GM23338 (cell line): Measurements from ENCODE around the gene AP1M1. TPM values are rescaled to one million over a fixed set of nuclear protein-coding genes. Genes with fewer than 3 reads are reported as not detected.
A peak's percentile ranks its signal among the peaks of the same experiment; 100 is the strongest.

ENCODE experiments used
- ATAC-seq: fragments of 200-7000 bp; cut with Tn5 transposase; 3 replicates; pipeline ENCODE4 v1.9.1; 2020
- DNase-seq: peaks from one replicate; pipeline ENCODE4 v3.0.0-alpha.2; 2015; ENCODE audit warnings: low spot score
- H2AFZ ChIP-seq: fragments of 200-600 bp; sonication (generic); 2 replicates; pipeline ENCODE4 v1.8.0; 2016; ENCODE audit warnings: antibody characterized with exemption, mild to moderate bottlenecking, moderate library complexity
- H3F3A ChIP-seq: fragments of 200-600 bp; sonication (generic); replicated peaks from 2 replicates; pipeline ENCODE4 v1.8.0; 2017; ENCODE audit warnings: antibody characterized with exemption, mixed run types, low read depth
- H3K27ac ChIP-seq: fragments of 200-600 bp; sonication (generic); 2 replicates; pipeline ENCODE4 v1.6.1; 2016; ENCODE audit warnings: low read depth
- H3K27me3 ChIP-seq: fragments of 200-600 bp; sonication (generic); 2 replicates; pipeline ENCODE4 v1.8.0; 2016; ENCODE audit warnings: mild to moderate bottlenecking, mixed run types, moderate library complexity; ENCODE audit not compliant: insufficient read depth
- H3K36me3 ChIP-seq: fragments of 200-600 bp; sonication (generic); 2 replicates; pipeline ENCODE4 v1.8.0; 2016; ENCODE audit warnings: mild to moderate bottlenecking; ENCODE audit not compliant: insufficient read depth
- H3K4me1 ChIP-seq: fragments of 200-600 bp; sonication (generic); 2 replicates; pipeline ENCODE4 v1.8.0; 2016; ENCODE audit warnings: mild to moderate bottlenecking, moderate library complexity; ENCODE audit not compliant: insufficient read depth
- H3K4me2 ChIP-seq: fragments of 200-600 bp; sonication (generic); 2 replicates; pipeline ENCODE4 v1.7.1; 2017; ENCODE audit warnings: mixed run types
- H3K4me3 ChIP-seq: fragments of 200-600 bp; sonication (generic); 2 replicates; pipeline ENCODE4 v1.6.1; 2016; ENCODE audit warnings: mixed run types
- H3K79me2 ChIP-seq: fragments of 200-600 bp; sonication (generic); replicated peaks from 2 replicates; pipeline ENCODE4 v1.8.0; 2017; ENCODE audit warnings: mild to moderate bottlenecking; ENCODE audit not compliant: insufficient read depth
- H3K9me2 ChIP-seq: fragments of 200-600 bp; sonication (generic); 2 replicates; pipeline ENCODE4 v1.8.0; 2017; ENCODE audit not compliant: insufficient read depth
- H4K20me1 ChIP-seq: fragments of 200-600 bp; sonication (generic); replicated peaks from 2 replicates; pipeline ENCODE4 v1.8.0; 2017; ENCODE audit warnings: mild to moderate bottlenecking; ENCODE audit not compliant: insufficient read depth
- H3K27ac Mint-ChIP-seq: 2 replicates; pipeline ENCODE4 v1.8.0; 2020; ENCODE audit warnings: inconsistent platforms, mild to moderate bottlenecking, moderate library complexity, mixed read lengths
- H3K27me3 Mint-ChIP-seq: 3 replicates; pipeline ENCODE4 v1.8.0; 2022; ENCODE audit warnings: low read depth, mild to moderate bottlenecking, moderate library complexity, mixed read lengths, inconsistent platforms; ENCODE audit not compliant: insufficient read depth, poor library complexity
- H3K36me3 Mint-ChIP-seq: 3 replicates; pipeline ENCODE4 v1.8.0; 2021; ENCODE audit warnings: low read depth, mild to moderate bottlenecking, inconsistent platforms, moderate library complexity, mixed read lengths
- H3K4me1 Mint-ChIP-seq: 3 replicates; pipeline ENCODE4 v1.8.0; 2020; ENCODE audit warnings: mild to moderate bottlenecking, inconsistent platforms, mixed read lengths
- H3K4me3 Mint-ChIP-seq: 3 replicates; pipeline ENCODE4 v1.8.0; 2021; ENCODE audit warnings: moderate library complexity, mild to moderate bottlenecking, inconsistent platforms, mixed read lengths
- H3K9me3 Mint-ChIP-seq: 3 replicates; pipeline ENCODE4 v1.8.0; 2020; ENCODE audit warnings: moderate library complexity, mild to moderate bottlenecking, inconsistent platforms, mixed read lengths
- CREB1 ChIP-seq: fragments of 250-450 bp; sonication (Bioruptor Pico); IDR thresholded peaks from 2 replicates; pipeline ENCODE4 v1.5.0; 2020; ENCODE audit warnings: low read depth, mild to moderate bottlenecking, moderate library complexity
- EZH2 ChIP-seq: fragments of 200-600 bp; sonication (generic); IDR thresholded peaks from one replicate; pipeline ENCODE4 v1.8.0; 2017; ENCODE audit warnings: antibody characterized with exemption, mild to moderate bottlenecking, low read depth; ENCODE audit not compliant: unreplicated experiment
- EZH2phosphoT487 ChIP-seq: fragments of 200-600 bp; sonication (generic); IDR thresholded peaks from one replicate; pipeline ENCODE4 v1.8.1; 2018; ENCODE audit warnings: antibody characterized with exemption; ENCODE audit not compliant: unreplicated experiment
- JUNB ChIP-seq: IDR thresholded peaks from one replicate; pipeline ENCODE4 v1.6.1; 2016; ENCODE audit warnings: antibody characterized with exemption; ENCODE audit not compliant: unreplicated experiment
- NANOG ChIP-seq: IDR thresholded peaks from 2 replicates; pipeline ENCODE4 v1.6.1; 2016; ENCODE audit warnings: antibody characterized with exemption, borderline replicate concordance
- POLR2AphosphoS5 ChIP-seq: IDR thresholded peaks from 2 replicates; pipeline ENCODE4 v1.6.1; 2016; ENCODE audit warnings: antibody characterized with exemption, low read depth
- STAT1 ChIP-seq: IDR thresholded peaks from one replicate; pipeline ENCODE4 v1.6.1; 2016; ENCODE audit warnings: antibody characterized with exemption; ENCODE audit not compliant: unreplicated experiment
- ZNF114 ChIP-seq: fragments of 250-450 bp; sonication (Bioruptor Pico); IDR thresholded peaks from 2 replicates; pipeline ENCODE4 v1.5.0; 2020; ENCODE audit warnings: mild to moderate bottlenecking, moderate library complexity
- ZNF331 ChIP-seq: fragments of 250-450 bp; sonication (Bioruptor Pico); IDR thresholded peaks from 2 replicates; pipeline ENCODE4 v1.5.0; 2020; ENCODE audit warnings: low read depth, mild to moderate bottlenecking, moderate library complexity
- polyA plus RNA-seq: library from polyadenylated mRNA; unstranded; fragments of >200 nt; fragmentation: Nextera tagmentation; extraction: Ambion mirVana; gene quantifications from 2 replicates; pipeline ENCODE4 v1.2.1, GENCODE V29; 2016
- total RNA-seq: library from RNA; depleted of rRNA; stranded (reverse); fragments of >200 nt; shearing (Covaris generic); gene quantifications from 2 replicates; pipeline ENCODE4 v1.2.3, GENCODE V29; 2014
- TF ChIP-seq, protein P1 (sequence below), 2 experiments: fragments of 200-600 bp in 1 of 2; sonication (generic) in 1 of 2; conservative IDR thresholded peaks; 2 replicates each; pipeline versions ENCODE4 v1.5.1 to v1.6.1; 2016 to 2017; ENCODE audit warnings: antibody characterized with exemption in 2 of 2, low read depth in 2 of 2, mild to moderate bottlenecking in 2 of 2, moderate library complexity in 1 of 2
- TF ChIP-seq, protein P2 (sequence below): IDR thresholded peaks from 2 replicates; pipeline ENCODE4 v1.6.1; 2016; ENCODE audit warnings: antibody characterized with exemption
- TF ChIP-seq, protein P3 (sequence below): IDR thresholded peaks from one replicate; pipeline ENCODE4 v1.6.1; 2018; ENCODE audit warnings: antibody characterized with exemption; ENCODE audit not compliant: unreplicated experiment

Gene AP1M1
- total and polyA plus RNA-seq, 2 experiments from 2014 or later: 22.0 to 32.0 TPM

DNA sequence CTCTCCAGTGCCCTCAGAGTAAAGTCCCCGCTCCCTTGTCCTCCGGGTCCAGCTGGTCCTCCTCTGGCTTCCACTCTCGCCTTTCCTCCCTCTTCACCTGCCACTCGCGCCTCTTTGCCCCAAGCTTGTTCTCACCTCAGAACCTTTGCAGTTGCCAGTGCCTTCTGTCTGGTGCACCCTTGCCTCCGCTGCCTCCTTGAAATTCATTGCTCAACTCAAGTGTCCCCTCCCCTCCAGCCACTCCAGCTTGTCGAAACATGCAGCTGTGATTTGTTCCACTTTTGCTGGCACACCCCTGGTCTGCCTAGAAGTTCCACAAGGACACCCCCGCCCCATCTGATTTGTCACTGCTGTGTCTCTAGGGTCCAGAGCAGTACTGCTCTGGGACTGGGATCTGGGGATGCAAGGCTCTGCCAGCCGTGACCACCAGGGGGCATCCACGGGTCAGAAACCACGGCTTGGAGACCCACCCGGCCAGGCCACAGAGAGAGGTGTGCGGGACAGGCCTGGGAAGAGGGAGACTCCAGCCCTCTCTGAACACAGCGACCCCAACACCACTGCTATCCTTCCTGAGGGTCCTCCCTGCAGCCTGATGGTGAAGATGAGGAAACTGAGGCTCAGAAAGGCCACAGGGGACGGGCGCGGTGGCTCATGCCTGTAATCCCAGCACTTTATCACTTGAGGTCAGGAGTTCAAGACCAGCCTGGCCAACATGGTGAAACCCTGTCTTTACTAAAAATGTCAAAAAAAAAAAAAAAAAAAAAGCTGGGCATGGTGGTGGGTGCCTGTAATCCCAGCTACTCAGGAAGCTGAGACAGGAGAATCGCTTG is 49.9 kb downstream of the AP1M1 start:
- Histone ChIP-seq H4K20me1 (no peaks in the 10 kb centered on the region), H3K27me3 (no peaks in the 10 kb centered on the region), H3K79me2 (no peaks in the 10 kb centered on the region), H3F3A (no peaks in the 10 kb centered on the region), H3K9me2 (no peaks in the 10 kb centered on the region), H3K27ac (no peak overlapping the region), H3K4me1 (no peaks in the 10 kb centered on the region), H3K4me2 (no peak overlapping the region), H3K4me3 (no peak overlapping the region), H2AFZ (no peak overlapping the region), H3K36me3 (no peaks in the 10 kb centered on the region)
- Mint-ChIP-seq H3K9me3 (no peaks in the 10 kb centered on the region), H3K4me1 (peaks cover 2% of the 10 kb centered on the region; the same call in 1 of the 3 replicates), H3K27me3 (peaks cover 7% of the 10 kb centered on the region), H3K27ac (no peak overlapping the region), H3K36me3 (no peaks in the 10 kb centered on the region), H3K4me3 (no peak overlapping the region)
- TF ChIP-seq, protein P1, sequence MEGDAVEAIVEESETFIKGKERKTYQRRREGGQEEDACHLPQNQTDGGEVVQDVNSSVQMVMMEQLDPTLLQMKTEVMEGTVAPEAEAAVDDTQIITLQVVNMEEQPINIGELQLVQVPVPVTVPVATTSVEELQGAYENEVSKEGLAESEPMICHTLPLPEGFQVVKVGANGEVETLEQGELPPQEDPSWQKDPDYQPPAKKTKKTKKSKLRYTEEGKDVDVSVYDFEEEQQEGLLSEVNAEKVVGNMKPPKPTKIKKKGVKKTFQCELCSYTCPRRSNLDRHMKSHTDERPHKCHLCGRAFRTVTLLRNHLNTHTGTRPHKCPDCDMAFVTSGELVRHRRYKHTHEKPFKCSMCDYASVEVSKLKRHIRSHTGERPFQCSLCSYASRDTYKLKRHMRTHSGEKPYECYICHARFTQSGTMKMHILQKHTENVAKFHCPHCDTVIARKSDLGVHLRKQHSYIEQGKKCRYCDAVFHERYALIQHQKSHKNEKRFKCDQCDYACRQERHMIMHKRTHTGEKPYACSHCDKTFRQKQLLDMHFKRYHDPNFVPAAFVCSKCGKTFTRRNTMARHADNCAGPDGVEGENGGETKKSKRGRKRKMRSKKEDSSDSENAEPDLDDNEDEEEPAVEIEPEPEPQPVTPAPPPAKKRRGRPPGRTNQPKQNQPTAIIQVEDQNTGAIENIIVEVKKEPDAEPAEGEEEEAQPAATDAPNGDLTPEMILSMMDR (conservative IDR thresholded peaks at IDR 0.05; ENCODE audit: low read depth in 2 of 2): peak; percentile 94 to 99
- TF ChIP-seq ZNF114: no peak
- ATAC-seq (peak; percentile 100), DNase-seq (peak; percentile 94)

DNA sequence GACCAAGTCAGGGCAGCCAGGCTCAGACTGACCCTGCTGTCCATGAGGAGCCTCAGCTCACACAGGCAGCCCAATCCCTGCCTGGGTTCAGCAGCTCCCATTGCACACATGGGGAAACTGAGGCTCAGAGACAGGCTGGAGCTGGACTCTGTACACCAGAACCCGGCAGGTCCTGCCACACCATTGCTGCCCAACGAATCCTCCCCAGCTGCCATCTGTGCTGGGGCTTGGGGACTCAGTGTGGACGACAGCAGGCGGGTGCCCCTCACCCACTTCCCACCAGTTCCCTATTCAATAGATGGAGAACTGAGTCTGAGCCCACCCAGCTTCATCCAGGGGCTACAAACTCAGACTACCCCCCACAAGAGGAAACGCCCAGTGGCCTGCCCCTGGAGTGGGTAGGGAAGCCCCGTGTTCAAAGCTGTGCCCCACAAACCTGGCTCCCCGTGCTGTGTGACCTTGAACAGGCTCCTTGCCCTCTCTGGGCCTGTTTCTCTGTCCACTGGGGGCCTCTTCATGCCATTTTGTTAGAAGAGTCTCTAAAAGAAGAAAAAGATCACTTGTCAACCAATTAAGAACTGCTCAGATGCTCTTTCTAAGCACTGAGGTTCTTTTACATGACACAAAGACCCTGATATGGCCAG is 50.8 kb downstream of the AP1M1 start:
- Histone ChIP-seq H3K27ac (no peak overlapping the region), H3K36me3 (no peaks in the 10 kb centered on the region), H3K4me2 (no peak overlapping the region), H3K4me1 (no peaks in the 10 kb centered on the region), H3K27me3 (no peaks in the 10 kb centered on the region), H4K20me1 (no peaks in the 10 kb centered on the region), H3K9me2 (no peaks in the 10 kb centered on the region), H3K4me3 (no peak overlapping the region), H3F3A (no peaks in the 10 kb centered on the region), H3K79me2 (no peaks in the 10 kb centered on the region), H2AFZ (no peak overlapping the region)
- no peak for DNase-seq
- Mint-ChIP-seq H3K27me3 (peaks cover 7% of the 10 kb centered on the region), H3K27ac (no peak overlapping the region), H3K4me3 (no peak overlapping the region), H3K36me3 (no peaks in the 10 kb centered on the region), H3K4me1 (peaks cover 2% of the 10 kb centered on the region; the same call in 1 of the 3 replicates), H3K9me3 (no peaks in the 10 kb centered on the region)
- no peak for ATAC-seq
- TF ChIP-seq, protein P2, sequence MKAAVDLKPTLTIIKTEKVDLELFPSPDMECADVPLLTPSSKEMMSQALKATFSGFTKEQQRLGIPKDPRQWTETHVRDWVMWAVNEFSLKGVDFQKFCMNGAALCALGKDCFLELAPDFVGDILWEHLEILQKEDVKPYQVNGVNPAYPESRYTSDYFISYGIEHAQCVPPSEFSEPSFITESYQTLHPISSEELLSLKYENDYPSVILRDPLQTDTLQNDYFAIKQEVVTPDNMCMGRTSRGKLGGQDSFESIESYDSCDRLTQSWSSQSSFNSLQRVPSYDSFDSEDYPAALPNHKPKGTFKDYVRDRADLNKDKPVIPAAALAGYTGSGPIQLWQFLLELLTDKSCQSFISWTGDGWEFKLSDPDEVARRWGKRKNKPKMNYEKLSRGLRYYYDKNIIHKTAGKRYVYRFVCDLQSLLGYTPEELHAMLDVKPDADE: no peak
- no peak for TF ChIP-seq JUNB
- TF ChIP-seq POLR2AphosphoS5: no peak
- TF ChIP-seq ZNF114: no peak
- no peak for TF ChIP-seq NANOG
- no peak for TF ChIP-seq EZH2phosphoT487
- no peak for TF ChIP-seq STAT1
- TF ChIP-seq ZNF331 (CRISPR knock-in tag): no peak
- no peak for TF ChIP-seq EZH2
- TF ChIP-seq, protein P1 (conservative IDR thresholded peaks at IDR 0.05; ENCODE audit: low read depth in 2 of 2): no peak
- TF ChIP-seq, protein P3, sequence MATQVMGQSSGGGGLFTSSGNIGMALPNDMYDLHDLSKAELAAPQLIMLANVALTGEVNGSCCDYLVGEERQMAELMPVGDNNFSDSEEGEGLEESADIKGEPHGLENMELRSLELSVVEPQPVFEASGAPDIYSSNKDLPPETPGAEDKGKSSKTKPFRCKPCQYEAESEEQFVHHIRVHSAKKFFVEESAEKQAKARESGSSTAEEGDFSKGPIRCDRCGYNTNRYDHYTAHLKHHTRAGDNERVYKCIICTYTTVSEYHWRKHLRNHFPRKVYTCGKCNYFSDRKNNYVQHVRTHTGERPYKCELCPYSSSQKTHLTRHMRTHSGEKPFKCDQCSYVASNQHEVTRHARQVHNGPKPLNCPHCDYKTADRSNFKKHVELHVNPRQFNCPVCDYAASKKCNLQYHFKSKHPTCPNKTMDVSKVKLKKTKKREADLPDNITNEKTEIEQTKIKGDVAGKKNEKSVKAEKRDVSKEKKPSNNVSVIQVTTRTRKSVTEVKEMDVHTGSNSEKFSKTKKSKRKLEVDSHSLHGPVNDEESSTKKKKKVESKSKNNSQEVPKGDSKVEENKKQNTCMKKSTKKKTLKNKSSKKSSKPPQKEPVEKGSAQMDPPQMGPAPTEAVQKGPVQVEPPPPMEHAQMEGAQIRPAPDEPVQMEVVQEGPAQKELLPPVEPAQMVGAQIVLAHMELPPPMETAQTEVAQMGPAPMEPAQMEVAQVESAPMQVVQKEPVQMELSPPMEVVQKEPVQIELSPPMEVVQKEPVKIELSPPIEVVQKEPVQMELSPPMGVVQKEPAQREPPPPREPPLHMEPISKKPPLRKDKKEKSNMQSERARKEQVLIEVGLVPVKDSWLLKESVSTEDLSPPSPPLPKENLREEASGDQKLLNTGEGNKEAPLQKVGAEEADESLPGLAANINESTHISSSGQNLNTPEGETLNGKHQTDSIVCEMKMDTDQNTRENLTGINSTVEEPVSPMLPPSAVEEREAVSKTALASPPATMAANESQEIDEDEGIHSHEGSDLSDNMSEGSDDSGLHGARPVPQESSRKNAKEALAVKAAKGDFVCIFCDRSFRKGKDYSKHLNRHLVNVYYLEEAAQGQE: no peak
- TF ChIP-seq CREB1 (CRISPR knock-in tag): no peak
